ENCODE data around the gene CUBN.

The CUBN gene

GRCh38 chr10:17005621-17006566, 123.7 kb downstream of the CUBN start:
- no peak for DNase-seq

GRCh38 chr10:17004801-17005380, 124.7 kb downstream of the CUBN start:
- no peak for DNase-seq

- DNase-seq, result no peak
Measured at GRCh38 chr10:17003651-17004286, 125.8 kb downstream of the CUBN start.

- no peak for DNase-seq
Measured at GRCh38 chr10:17003151-17003550, 126.5 kb downstream of the CUBN start.

- peak; percentile 75 for DNase-seq
Measured at GRCh38 chr10:17001961-17002749, 127.5 kb downstream of the CUBN start.

- no peak for DNase-seq
Measured at GRCh38 chr10:17001297-17001744, 128.3 kb downstream of the CUBN start.

- DNase-seq, result no peak
Measured at GRCh38 chr10:16999665-17000451, 129.8 kb downstream of the CUBN start.

- DNase-seq, result no peak
Measured at GRCh38 chr10:16996530-16996964, 133.1 kb downstream of the CUBN start.

GRCh38 chr10:16995867-16996529, 133.6 kb downstream of the CUBN start:
- no peak for DNase-seq

GRCh38 chr10:16993186-16993585, 136.4 kb downstream of the CUBN start:
- no peak for DNase-seq

GRCh38 chr10:16992611-16993119, 136.9 kb downstream of the CUBN start:
- DNase-seq, result no peak

- DNase-seq, result no peak
Measured at GRCh38 chr10:16991011-16991410, 138.6 kb downstream of the CUBN start.

GRCh38 chr10:16989826-16990293, 139.8 kb downstream of the CUBN start:
- no peak for DNase-seq

- DNase-seq, result no peak
Measured at GRCh38 chr10:16988900-16989299, 140.7 kb downstream of the CUBN start.

- DNase-seq, result no peak
Measured at GRCh38 chr10:16987976-16988610, 141.5 kb downstream of the CUBN start.

- no peak for DNase-seq
Measured at GRCh38 chr10:16987206-16987621, 142.4 kb downstream of the CUBN start.

GRCh38 chr10:16986406-16987205, 143.0 kb downstream of the CUBN start:
- no peak for DNase-seq

- DNase-seq, result no peak
Measured at GRCh38 chr10:16986082-16986405, 143.6 kb downstream of the CUBN start.

GRCh38 chr10:16984242-16984641, 145.4 kb downstream of the CUBN start:
- no peak for DNase-seq

GRCh38 chr10:16976803-16977202, 152.8 kb downstream of the CUBN start:
- no peak for DNase-seq
